HT-29 (cell line): Measurements from ENCODE around the gene HCST. TPM values are rescaled to one million over a fixed set of nuclear protein-coding genes. Genes with fewer than 3 reads are reported as not detected.
A peak's percentile ranks its signal among the peaks of the same experiment; 100 is the strongest.

Experiments
- DNase-seq: peaks from one replicate; pipeline ENCODE4 v3.0.0-alpha.2; 2015; ENCODE audit warnings: low spot score
- total RNA-seq: library from RNA; depleted of rRNA; stranded (reverse); fragments of >200 nt; shearing (Covaris generic); gene quantifications from 2 replicates; pipeline ENCODE4 v1.2.3, GENCODE V29; 2014; rRNA removed

Gene HCST, protein sequence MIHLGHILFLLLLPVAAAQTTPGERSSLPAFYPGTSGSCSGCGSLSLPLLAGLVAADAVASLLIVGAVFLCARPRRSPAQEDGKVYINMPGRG
- 0.47 TPM in 1 of 2 replicates, not detected in the other for total RNA-seq

- no peak for DNase-seq
Observed at GRCh38 chr19:35901854-35902661, at the start of gene HCST. TSS of gene HCST (plus strand) at chr19:35902529. CDS start at chr19:35902594, 65 bp downstream.

DNA sequence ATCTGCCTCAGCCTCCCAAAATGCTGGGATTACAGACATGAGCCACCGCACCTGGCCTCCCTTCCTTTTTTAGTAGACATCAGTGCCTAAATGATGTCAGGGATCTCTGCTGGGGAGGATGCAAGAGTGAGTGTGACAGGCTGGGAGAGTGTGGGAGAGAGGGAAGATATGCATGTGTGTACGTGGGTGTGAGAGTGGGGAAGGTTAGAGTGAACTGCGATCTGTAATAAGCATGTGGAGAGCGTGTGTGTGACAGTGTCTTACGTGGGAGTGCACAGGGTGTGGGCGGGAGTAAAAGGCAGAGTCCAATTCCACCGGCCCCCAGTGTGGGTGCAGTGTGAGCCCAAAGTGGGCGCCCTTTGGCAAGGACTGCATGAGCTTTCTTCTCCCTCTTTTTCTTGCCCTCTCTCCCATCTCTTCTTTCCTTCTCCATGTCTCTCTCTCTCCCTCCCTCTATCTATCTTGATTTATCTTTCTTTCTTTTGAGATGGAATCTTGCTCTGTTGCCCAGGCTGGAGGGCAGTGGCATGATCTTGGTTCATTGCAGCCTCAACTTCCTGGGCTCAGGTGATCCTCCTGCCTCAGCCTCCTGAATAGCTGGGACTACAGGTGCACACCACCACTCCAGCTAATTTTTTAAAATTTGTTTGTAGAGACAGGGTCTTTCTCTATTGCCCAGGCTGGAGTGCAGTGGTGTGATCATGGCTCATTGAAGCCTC is 49.1 kb upstream of the HCST start:
- DNase-seq = no peak

GRCh38 chr19:35856546-35857149 is 45.7 kb upstream of the HCST start, which contains the start of gene KIRREL2:
TSS of gene KIRREL2 (plus strand) at chr19:35856911. CDS start at chr19:35857120, 209 bp downstream.
- DNase-seq = no peak

- DNase-seq = no peak
Observed at GRCh38 chr19:35858311-35858710, 44.0 kb upstream of the HCST start.

- no peak for DNase-seq
Observed at GRCh38 chr19:35859414-35859813, 42.9 kb upstream of the HCST start.

DNA sequence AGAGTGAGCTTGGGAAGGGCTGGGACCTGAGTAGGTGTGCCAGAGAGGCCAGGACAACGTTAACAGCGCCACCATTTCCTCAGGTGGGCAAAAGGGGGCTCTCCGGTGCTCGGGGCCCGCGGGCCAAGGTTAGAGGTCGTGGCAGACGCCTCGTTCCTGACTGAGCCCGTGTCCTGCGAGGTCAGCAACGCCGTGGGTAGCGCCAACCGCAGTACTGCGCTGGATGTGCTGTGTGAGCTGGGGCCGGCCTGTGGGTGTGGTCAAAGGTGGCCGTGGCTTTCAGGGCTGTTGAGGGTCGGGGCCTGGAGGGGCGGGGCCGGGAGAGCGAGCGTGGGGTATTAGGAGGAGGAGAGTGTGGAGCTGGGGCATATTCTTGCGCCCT is 41.9 kb upstream of the HCST start:
- DNase-seq = no peak

DNA sequence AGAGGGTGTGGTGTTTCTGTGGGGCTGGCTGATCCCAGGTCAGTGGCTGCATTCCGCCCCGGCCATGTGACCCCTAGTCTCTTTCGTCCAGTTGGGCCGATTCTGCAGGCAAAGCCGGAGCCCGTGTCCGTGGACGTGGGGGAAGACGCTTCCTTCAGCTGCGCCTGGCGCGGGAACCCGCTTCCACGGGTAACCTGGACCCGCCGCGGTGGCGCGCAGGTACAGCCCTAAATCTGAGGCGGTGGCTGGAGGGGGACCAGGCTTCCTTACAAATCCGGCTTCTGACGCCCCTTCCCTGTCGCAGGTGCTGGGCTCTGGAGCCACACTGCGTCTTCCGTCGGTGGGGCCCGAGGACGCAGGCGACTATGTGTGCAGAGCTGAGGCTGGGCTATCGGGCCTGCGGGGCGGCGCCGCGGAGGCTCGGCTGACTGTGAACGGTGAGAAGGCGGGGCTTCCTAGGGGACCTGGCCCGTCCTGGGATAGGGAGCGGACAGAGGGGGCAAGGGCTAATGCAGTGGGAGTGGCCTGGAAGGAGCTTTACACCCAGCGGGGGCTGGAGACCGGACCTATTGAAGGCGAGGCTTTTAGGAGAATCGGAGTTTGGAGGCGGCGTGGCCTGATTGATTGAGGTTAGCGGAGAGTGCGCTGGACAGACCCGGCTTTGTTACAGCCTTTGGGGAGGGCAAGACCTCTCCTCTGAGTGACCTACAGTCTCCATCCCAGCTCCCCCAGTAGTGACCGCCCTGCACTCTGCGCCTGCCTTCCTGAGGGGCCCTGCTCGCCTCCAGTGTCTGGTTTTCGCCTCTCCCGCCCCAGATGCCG is 41.3 kb upstream of the HCST start:
- no peak for DNase-seq

DNA sequence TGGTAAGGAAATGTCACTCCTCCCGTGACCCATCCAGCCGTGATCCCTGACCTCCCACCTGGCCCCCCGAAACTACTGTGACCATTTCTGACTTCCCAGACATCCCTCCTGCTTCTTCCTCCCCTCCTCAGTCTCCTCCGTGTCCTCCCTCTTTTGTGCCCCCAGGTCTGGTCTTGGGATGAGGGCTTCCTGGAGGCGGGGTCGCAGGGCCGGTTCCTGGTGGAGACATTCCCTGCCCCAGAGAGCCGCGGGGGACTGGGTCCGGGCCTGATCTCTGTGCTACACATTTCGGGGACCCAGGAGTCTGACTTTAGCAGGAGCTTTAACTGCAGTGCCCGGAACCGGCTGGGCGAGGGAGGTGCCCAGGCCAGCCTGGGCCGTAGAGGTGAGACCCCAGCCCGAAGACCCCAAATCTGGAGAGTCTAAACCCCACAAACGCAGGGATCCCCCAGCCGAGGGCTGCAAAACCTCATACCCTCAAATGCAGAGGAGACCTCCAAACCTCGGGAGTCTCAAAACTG is 40.6 kb upstream of the HCST start:
- no peak for DNase-seq

- DNase-seq = no peak
Observed at GRCh38 chr19:35862528-35862927, 39.8 kb upstream of the HCST start.

DNA sequence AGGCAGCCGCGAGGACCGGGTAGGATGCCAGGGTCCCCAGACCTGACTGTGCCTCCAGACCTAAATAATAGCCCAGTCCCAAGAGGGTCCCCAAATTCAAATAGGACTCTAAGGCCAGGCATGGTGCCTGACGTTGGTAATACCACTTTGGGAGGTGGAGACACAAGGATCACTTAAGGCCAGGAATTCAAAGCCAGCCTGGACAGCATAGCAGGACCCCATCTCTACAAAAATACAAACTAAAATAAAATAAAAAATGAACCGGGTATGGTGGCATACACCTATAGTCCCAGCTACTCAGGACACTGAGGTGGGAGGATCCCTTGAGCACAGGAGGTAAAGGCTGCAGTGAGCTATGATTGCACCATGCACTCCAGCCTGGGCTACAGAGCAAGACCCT is 39.3 kb upstream of the HCST start:
- DNase-seq = no peak

DNA sequence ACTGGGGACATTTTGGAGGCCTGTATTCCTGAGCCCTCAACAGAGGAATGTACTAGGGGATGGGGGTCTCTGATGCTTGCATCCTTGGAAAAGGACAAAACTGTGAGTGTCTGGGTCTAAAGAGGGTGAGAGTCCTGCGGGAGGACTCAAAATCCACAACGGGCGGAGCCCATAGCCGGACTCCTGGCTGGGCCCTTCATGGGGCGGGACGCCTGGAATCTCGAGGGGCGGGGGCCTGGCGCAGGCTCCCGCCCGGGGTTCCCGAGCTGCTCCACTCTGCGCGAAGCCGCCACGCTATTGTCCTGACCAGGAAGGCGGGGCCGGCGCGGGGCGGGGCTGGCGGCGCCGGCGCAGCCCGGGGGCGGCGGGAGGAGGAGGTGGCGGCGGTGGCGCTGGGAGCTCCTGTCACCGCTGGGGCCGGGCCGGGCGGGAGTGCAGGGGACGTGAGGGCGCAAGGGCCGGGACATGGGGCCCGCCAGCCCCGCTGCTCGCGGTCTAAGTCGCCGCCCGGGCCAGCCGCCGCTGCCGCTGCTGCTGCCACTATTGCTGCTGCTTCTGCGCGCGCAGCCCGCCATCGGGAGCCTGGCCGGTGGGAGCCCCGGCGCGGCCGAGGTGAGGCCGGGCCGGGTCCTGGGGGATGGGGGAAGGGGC is 34.0 kb upstream of the HCST start, which contains the start of gene APLP1:
APLP1 (plus strand) TSS at position 403 of the 651 bp plus-strand sequence; CDS start at position 466, 63 bp downstream.
- peak; percentile 71 for DNase-seq

GRCh38 chr19:35868823-35869326 is 33.5 kb upstream of the HCST start:
- DNase-seq = peak; percentile 12

DNA sequence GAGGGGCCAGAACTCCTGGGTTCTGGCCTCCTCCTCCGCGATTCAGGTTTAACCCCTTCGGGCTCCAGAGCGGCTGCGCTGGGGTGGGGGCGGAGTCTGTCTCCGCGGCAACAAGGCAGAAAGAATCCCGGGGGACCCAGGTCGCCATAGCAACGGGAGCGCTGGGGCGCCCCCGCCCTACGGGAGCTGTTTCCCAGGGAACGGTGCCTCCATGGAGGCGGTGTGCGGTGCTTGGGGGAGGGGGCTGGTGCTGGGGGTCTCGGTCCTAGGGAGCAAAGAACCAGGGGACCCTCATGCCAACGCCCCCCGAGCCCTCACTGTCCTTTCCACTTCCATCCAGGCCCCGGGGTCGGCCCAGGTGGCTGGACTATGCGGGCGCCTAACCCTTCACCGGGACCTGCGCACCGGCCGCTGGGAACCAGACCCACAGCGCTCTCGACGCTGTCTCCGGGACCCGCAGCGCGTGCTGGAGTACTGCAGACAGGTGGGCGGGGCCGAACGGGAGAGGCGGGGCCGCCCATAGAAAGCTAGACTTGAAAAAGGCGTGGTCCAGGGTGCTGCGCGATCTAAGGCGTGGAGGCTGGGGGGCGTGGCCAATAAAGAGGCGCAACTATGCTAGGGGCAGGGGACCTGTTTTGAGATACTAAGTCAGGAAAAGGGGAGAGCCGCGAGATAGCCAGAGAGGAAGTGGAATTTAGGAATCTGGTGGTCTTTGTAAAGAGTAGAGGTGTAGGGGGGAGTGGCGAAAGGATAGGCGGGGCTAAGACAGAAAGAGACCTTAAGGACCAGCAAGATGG is 32.8 kb upstream of the HCST start:
- peak; percentile 74 for DNase-seq

DNA sequence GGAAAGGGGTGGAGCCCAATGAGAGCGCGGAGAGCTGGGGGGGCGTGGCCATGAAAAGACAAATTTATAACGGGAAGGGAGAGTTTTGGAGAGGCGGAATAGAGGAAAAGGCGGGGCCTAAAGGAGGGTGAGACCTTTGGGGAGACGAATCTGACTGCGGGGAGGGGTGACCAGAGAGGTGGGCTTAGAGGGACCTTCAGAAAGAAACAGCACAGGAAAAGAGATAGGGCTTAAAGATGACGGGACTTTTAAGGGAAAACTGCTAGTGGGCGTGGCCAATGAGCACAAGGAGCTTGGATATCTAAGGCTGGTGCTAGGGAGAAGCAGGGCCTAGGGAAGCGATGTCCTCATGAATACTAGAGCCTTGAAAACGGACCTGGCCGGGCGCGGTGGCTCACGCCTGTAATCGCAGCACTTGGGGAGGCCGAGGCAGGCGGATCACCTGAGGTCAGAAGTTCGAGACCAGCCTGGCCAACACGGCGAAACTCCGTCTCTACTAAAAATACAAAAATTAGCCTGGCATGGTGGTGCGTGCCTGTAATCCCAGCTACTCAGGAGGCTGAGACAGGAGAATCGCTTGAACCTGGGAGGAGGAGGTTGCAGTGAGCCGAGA is 32.1 kb upstream of the HCST start:
- DNase-seq = peak; percentile 34

- DNase-seq = no peak
Observed at GRCh38 chr19:35870798-35871197, 31.5 kb upstream of the HCST start.

GRCh38 chr19:35871611-35872010 is 30.7 kb upstream of the HCST start:
- no peak for DNase-seq

DNA sequence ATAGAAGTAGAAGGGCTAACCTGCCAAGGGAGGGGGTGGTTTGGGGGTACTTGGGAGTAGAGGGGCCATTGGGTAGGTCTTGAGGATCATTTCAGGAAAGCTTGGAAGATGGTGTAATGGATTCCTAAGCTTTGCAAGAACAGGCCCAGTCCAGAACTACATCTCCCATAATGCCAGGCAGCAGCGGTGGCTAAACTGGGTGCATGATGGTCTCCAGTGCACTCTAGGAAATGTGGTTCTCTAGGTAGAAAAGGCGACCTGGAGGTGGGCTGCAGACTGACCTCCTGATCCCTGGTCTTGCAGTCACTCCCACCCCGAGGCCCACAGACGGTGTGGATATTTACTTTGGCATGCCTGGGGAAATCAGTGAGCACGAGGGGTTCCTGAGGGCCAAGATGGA is 30.1 kb upstream of the HCST start:
- DNase-seq = peak; percentile 19

GRCh38 chr19:35874392-35874930 is 27.9 kb upstream of the HCST start:
- no peak for DNase-seq

DNA sequence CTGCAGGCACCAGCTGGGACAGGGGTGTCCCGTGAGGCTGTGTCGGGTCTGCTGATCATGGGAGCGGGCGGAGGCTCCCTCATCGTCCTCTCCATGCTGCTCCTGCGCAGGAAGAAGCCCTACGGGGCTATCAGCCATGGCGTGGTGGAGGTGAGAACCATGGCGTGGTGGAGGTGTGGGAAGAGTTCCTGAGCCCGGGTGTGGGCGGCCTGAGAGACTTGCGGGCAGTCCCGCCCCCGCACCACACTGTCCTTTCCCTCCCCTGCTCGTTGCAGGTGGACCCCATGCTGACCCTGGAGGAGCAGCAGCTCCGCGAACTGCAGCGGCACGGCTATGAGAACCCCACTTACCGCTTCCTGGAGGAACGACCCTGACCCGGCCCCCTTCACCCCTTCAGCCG is 23.3 kb upstream of the HCST start:
- no peak for DNase-seq
